ENCODE measurements around the gene TMEM150C. TPM values are rescaled to one million over a fixed set of nuclear protein-coding genes. Genes with fewer than 3 reads are reported as not detected.

The TMEM150C gene
- total RNA-seq, 1 donor from 2014 or later, result 10.5 TPM

DNA sequence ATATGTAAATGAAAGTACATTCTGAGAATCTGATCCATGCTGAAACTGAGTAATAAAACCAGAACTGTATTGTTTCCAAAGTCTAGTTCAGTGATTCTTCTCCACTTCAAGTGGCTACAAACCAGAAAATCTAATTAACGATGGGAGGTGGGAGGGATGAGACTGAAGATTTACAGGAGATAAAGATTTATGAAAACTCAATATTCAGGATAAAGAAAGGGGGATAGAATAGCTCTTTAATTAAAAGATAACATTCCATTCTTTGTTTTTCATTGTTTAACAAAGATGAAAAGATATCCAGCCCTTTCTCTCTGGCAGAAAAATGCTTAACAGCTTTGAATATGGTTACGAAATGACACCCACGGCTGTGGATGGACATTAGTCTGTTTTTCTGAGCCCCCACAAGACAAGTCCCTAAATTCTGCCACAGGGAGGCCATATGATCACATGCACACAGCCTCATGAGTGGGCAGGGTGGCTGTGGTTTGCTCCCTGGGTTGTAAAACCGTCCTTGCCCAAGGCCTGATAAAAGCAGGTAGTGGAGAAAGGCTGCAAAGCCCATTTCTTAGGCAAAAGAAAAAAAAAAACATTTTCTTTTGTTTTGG lies 36.4 kb downstream of the TMEM150C start:
- Mint-ChIP-seq H3K4me1 (ENCODE audit: unreplicated experiment) (peaks cover 5% of the 10 kb centered on the region), H3K36me3 (ENCODE audit: low read depth, unreplicated experiment) (no peaks in the 10 kb centered on the region), H3K27ac (ENCODE audit: unreplicated experiment) (no peak overlapping the region), H3K4me3 (ENCODE audit: unreplicated experiment) (no peak overlapping the region), H3K9me3 (ENCODE audit: unreplicated experiment) (no peaks in the 10 kb centered on the region), H3K27me3 (ENCODE audit: unreplicated experiment) (peaks cover 1% of the 10 kb centered on the region)
- DNase-seq (ENCODE audit: low spot score), result no peak
- TF ChIP-seq, protein P1, sequence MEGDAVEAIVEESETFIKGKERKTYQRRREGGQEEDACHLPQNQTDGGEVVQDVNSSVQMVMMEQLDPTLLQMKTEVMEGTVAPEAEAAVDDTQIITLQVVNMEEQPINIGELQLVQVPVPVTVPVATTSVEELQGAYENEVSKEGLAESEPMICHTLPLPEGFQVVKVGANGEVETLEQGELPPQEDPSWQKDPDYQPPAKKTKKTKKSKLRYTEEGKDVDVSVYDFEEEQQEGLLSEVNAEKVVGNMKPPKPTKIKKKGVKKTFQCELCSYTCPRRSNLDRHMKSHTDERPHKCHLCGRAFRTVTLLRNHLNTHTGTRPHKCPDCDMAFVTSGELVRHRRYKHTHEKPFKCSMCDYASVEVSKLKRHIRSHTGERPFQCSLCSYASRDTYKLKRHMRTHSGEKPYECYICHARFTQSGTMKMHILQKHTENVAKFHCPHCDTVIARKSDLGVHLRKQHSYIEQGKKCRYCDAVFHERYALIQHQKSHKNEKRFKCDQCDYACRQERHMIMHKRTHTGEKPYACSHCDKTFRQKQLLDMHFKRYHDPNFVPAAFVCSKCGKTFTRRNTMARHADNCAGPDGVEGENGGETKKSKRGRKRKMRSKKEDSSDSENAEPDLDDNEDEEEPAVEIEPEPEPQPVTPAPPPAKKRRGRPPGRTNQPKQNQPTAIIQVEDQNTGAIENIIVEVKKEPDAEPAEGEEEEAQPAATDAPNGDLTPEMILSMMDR (IDR thresholded peaks at IDR 0.05; ENCODE audit: unreplicated experiment), result no peak

- Mint-ChIP-seq H3K4me1 (ENCODE audit: unreplicated experiment) (peaks cover 5% of the 10 kb centered on the region), H3K36me3 (ENCODE audit: low read depth, unreplicated experiment) (no peaks in the 10 kb centered on the region), H3K27ac (ENCODE audit: unreplicated experiment) (no peak overlapping the region), H3K9me3 (ENCODE audit: unreplicated experiment) (no peaks in the 10 kb centered on the region), H3K27me3 (ENCODE audit: unreplicated experiment) (peaks cover 1% of the 10 kb centered on the region), H3K4me3 (ENCODE audit: unreplicated experiment) (no peak overlapping the region)
- TF ChIP-seq, protein P1 (IDR thresholded peaks at IDR 0.05; ENCODE audit: unreplicated experiment), result no peak
- no peak for DNase-seq (ENCODE audit: low spot score)
Observed at GRCh38 chr4:82524570-82525152, 37.1 kb downstream of the TMEM150C start.

DNA sequence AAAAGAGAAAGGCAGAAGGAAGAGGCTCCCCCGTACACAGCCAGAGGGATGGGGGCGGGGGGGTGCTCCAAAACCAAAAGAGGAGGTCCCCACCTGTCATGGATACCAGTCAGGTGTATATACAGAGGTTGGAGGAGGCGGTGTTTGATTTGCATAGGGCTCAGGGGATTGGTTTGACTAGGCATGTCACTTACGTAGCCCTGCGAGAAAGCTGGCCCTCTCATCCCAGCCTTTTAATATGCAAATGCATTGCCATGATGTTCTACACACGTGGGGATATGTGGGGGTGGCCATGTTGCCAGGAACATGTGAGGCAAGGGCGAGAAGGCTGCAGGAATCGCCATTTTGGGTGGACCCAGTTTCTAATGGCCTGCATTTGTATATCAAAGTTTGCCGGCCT lies 38.6 kb downstream of the TMEM150C start:
- Mint-ChIP-seq H3K9me3 (ENCODE audit: unreplicated experiment) (no peaks in the 10 kb centered on the region), H3K4me1 (ENCODE audit: unreplicated experiment) (peaks cover 5% of the 10 kb centered on the region), H3K27me3 (ENCODE audit: unreplicated experiment) (peaks cover 1% of the 10 kb centered on the region), H3K4me3 (ENCODE audit: unreplicated experiment) (no peak overlapping the region), H3K36me3 (ENCODE audit: low read depth, unreplicated experiment) (no peaks in the 10 kb centered on the region), H3K27ac (ENCODE audit: unreplicated experiment) (no peak overlapping the region)
- TF ChIP-seq, protein P1 (IDR thresholded peaks at IDR 0.05; ENCODE audit: unreplicated experiment), result no peak
- no peak for DNase-seq (ENCODE audit: low spot score)

- no peak overlapping the region for H3K27ac Mint-ChIP-seq (ENCODE audit: unreplicated experiment)
- H3K4me3 Mint-ChIP-seq (ENCODE audit: unreplicated experiment), result no peak overlapping the region
- no peaks in the 10 kb centered on the region for H3K36me3 Mint-ChIP-seq (ENCODE audit: low read depth, unreplicated experiment)
- peaks cover 1% of the 10 kb centered on the region for H3K27me3 Mint-ChIP-seq (ENCODE audit: unreplicated experiment)
- no peaks in the 10 kb centered on the region for H3K9me3 Mint-ChIP-seq (ENCODE audit: unreplicated experiment)
- no peak for DNase-seq (ENCODE audit: low spot score)
- H3K4me1 Mint-ChIP-seq (ENCODE audit: unreplicated experiment), result peaks cover 5% of the 10 kb centered on the region
- TF ChIP-seq, protein P1 (IDR thresholded peaks at IDR 0.05; ENCODE audit: unreplicated experiment), result no peak
Observed at GRCh38 chr4:82522472-82522871, 39.3 kb downstream of the TMEM150C start.

DNA sequence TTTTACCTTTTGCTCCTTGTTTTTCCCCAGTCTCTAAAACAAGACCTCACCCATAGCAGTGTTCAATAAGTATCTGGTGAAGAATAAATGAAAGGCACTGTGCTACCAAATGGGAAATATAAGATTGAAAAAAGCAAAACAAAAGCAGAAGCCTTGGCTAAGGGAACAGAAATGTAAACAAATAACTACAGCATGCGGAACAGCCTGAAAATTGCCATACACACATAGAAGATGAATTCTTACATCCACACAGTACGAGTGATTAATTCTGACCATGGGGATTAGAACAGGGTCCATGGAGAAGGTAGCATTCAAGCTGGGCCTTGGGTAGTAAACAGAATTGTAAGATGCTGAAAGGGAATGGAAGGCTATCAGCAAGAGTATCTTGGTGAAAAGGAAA lies 40.5 kb downstream of the TMEM150C start:
- H3K36me3 Mint-ChIP-seq (ENCODE audit: low read depth, unreplicated experiment), result no peaks in the 10 kb centered on the region
- no peak overlapping the region for H3K27ac Mint-ChIP-seq (ENCODE audit: unreplicated experiment)
- H3K4me1 Mint-ChIP-seq (ENCODE audit: unreplicated experiment), result peaks cover 5% of the 10 kb centered on the region
- no peak overlapping the region for H3K4me3 Mint-ChIP-seq (ENCODE audit: unreplicated experiment)
- TF ChIP-seq, protein P1 (IDR thresholded peaks at IDR 0.05; ENCODE audit: unreplicated experiment), result no peak
- DNase-seq (ENCODE audit: low spot score), result no peak
- no peaks in the 10 kb centered on the region for H3K9me3 Mint-ChIP-seq (ENCODE audit: unreplicated experiment)
- H3K27me3 Mint-ChIP-seq (ENCODE audit: unreplicated experiment), result peaks cover 1% of the 10 kb centered on the region

Measured in endothelial cell (in vitro differentiated cells).